HCT116 (cell line): ENCODE data around the gene FOXP1.

Experiments
- CEBPB ChIP-seq: IDR thresholded peaks from 2 replicates; pipeline ENCODE4 v1.6.1; 2012; ENCODE audit warnings: low read depth
- EZH2 ChIP-seq: fragments of 200-600 bp; sonication (generic); IDR thresholded peaks from 2 replicates; pipeline ENCODE4 v1.6.1; 2017; ENCODE audit warnings: antibody characterized with exemption, mixed run types
- EZH2phosphoT487 ChIP-seq: fragments of 200-600 bp; IDR thresholded peaks from 2 replicates; pipeline ENCODE4 v1.6.1; 2018; ENCODE audit warnings: antibody characterized with exemption, borderline replicate concordance
- FOSL1 ChIP-seq: IDR thresholded peaks from 2 replicates; pipeline ENCODE4 v1.6.1; 2012; ENCODE audit warnings: low read depth
- POLR2A ChIP-seq: IDR thresholded peaks from 2 replicates; pipeline ENCODE4 v1.7.0; 2011; ENCODE audit warnings: borderline replicate concordance; ENCODE audit not compliant: insufficient read depth, insufficient read length; ENCODE audit errors: extremely low read depth
- TF ChIP-seq, protein P1 (sequence below), 3 experiments: fragments of 200-600 bp in 1 of 3; sonication (generic) in 1 of 3; IDR thresholded peaks in 2 of 3; conservative IDR thresholded peaks in 1 of 3; 2 replicates each; pipeline ENCODE4 v1.5.1; 2012 to 2017; ENCODE audit warnings: low read depth in 2 of 3, low read length in 2 of 3, antibody characterized with exemption in 1 of 3, borderline replicate concordance in 1 of 3, control low read depth in 1 of 3, mild to moderate bottlenecking in 1 of 3, mixed read lengths in 1 of 3, mixed run types in 1 of 3, moderate library complexity in 1 of 3; ENCODE audit not compliant: insufficient read depth in 1 of 3

DNA sequence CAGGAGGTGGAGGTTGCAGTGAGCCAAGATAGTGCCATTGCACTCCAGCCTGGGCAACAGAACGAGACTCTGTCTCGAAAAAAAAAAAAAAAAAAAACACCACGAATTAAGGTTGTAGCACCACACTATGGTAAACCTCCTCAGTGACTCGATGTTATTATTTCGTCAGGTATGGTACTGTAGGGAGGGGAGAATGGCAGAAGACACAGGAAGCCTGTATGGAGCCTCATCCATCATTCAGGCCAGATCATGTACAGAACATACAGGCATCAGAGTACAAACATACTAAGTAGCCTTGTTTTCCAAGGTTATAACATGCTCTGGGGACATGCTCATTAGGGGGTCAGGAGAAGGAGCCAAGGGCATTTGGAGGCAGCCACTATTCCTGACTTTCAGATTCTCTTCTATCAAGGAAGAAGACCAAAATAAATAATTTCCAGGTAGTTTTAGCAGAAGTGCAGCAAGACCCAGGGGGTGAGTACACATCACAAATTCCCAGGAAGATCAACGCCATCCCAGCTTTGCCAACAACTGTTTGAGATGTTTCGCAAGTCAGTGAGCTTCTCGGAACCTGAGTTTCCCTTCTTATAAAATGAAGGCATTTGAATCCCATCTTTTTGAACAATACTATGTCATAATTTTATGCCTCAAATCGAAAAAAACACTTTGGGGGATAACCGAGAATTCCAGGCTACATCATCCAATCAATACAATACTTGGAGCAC is 79.8 kb downstream of the FOXP1 start:
- TF ChIP-seq, protein P1, sequence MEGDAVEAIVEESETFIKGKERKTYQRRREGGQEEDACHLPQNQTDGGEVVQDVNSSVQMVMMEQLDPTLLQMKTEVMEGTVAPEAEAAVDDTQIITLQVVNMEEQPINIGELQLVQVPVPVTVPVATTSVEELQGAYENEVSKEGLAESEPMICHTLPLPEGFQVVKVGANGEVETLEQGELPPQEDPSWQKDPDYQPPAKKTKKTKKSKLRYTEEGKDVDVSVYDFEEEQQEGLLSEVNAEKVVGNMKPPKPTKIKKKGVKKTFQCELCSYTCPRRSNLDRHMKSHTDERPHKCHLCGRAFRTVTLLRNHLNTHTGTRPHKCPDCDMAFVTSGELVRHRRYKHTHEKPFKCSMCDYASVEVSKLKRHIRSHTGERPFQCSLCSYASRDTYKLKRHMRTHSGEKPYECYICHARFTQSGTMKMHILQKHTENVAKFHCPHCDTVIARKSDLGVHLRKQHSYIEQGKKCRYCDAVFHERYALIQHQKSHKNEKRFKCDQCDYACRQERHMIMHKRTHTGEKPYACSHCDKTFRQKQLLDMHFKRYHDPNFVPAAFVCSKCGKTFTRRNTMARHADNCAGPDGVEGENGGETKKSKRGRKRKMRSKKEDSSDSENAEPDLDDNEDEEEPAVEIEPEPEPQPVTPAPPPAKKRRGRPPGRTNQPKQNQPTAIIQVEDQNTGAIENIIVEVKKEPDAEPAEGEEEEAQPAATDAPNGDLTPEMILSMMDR (IDR thresholded peaks at IDR 0.05 in 2 of 3, conservative IDR thresholded peaks at IDR 0.05 in 1 of 3; ENCODE audit: borderline replicate concordance in 1 of 3, insufficient read depth in 1 of 3, low read depth in 2 of 3, low read length in 2 of 3), result no peak
- no peak for TF ChIP-seq EZH2phosphoT487
- TF ChIP-seq POLR2A, result no peak
- TF ChIP-seq CEBPB, result no peak
- no peak for TF ChIP-seq FOSL1
- no peak for TF ChIP-seq EZH2
